ENCODE results near the gene PPP1R18.

GRCh38 chr6:30707281-30707850 lies 20.9 kb upstream of the PPP1R18 start:
- TF ChIP-seq CTCF (conservative IDR thresholded peaks at IDR 0.05; ENCODE audit: low read depth, low read length) (no peak), USF2 (IDR thresholded peaks at IDR 0.05; ENCODE audit: low read depth, low read length) (no peak), MAFK (IDR thresholded peaks at IDR 0.05; ENCODE audit: low read depth, low read length) (no peak), CHD1 (IDR thresholded peaks at IDR 0.05; ENCODE audit: low read depth, low read length) (no peak), RCOR1 (IDR thresholded peaks at IDR 0.05; ENCODE audit: insufficient replicate concordance, low read length) (no peak), POLR2A (IDR thresholded peaks at IDR 0.05; ENCODE audit: low read depth, low read length) (no peak), CEBPB (IDR thresholded peaks at IDR 0.05; ENCODE audit: low read depth, low read length) (no peak), FOS (IDR thresholded peaks at IDR 0.05; ENCODE audit: low read depth, low read length) (no peak)

Measured in IMR-90 (cell line).